ENCODE measurements around the gene IGFBP3. TPM values are rescaled to one million over a fixed set of nuclear protein-coding genes. Genes with fewer than 3 reads are reported as not detected.

The IGFBP3 gene
- total and polyA plus RNA-seq, 2 of the 13 experiments (the other 11 are each of a cell fraction or from before 2014, with no cell fraction given) = 57.5 TPM; not detected in 1

- no peak for TF ChIP-seq ZBTB25 (CRISPR knock-in tag; IDR thresholded peaks at IDR 0.05)
- TF ChIP-seq ZNF678 (CRISPR knock-in tag; IDR thresholded peaks at IDR 0.05) = no peak
- TF ChIP-seq FOXK1 (CRISPR knock-in tag; IDR thresholded peaks at IDR 0.05; ENCODE audit: borderline replicate concordance, low read depth) = no peak
- no peak for TF ChIP-seq ZNF564 (CRISPR knock-in tag; IDR thresholded peaks at IDR 0.05)
- no peak for TF ChIP-seq ZNF276 (CRISPR knock-in tag; IDR thresholded peaks at IDR 0.05; ENCODE audit: low read depth)
- TF ChIP-seq RFX3 (CRISPR knock-in tag; IDR thresholded peaks at IDR 0.05) = no peak
- TF ChIP-seq ZNF510 (CRISPR knock-in tag; IDR thresholded peaks at IDR 0.05; ENCODE audit: low read depth) = no peak
- no peak for TF ChIP-seq ONECUT2 (CRISPR knock-in tag; IDR thresholded peaks at IDR 0.05)
- TF ChIP-seq EEA1 (CRISPR knock-in tag; IDR thresholded peaks at IDR 0.05; ENCODE audit: borderline replicate concordance) = 0 out of 2 replicates have a peak, but pooled peaks have one; percentile 55
- no peak for TF ChIP-seq RBAK (CRISPR knock-in tag; IDR thresholded peaks at IDR 0.05)
- TF ChIP-seq ATF3 (CRISPR knock-in tag; IDR thresholded peaks at IDR 0.05) = no peak
- peak; percentile 80 for TF ChIP-seq ZBTB38 (CRISPR knock-in tag; IDR thresholded peaks at IDR 0.05)
- TF ChIP-seq FIP1L1 (IDR thresholded peaks at IDR 0.05; ENCODE audit: borderline replicate concordance, insufficient read depth, low read depth, low read length) = no peak
- no peak for TF ChIP-seq MAFG (CRISPR knock-in tag; IDR thresholded peaks at IDR 0.05)
- no peak for TF ChIP-seq NFRKB (IDR thresholded peaks at IDR 0.05)
- TF ChIP-seq ZBED4 (CRISPR knock-in tag; IDR thresholded peaks at IDR 0.05; ENCODE audit: borderline replicate concordance) = no peak
- no peak for TF ChIP-seq ZZZ3 (CRISPR knock-in tag; IDR thresholded peaks at IDR 0.05; ENCODE audit: borderline replicate concordance)
- TF ChIP-seq ZNF496 (CRISPR knock-in tag; IDR thresholded peaks at IDR 0.05; ENCODE audit: insufficient replicate concordance) = no peak
- no peak for TF ChIP-seq NR2F6 (IDR thresholded peaks at IDR 0.05)
- TF ChIP-seq NR2F6 (CRISPR knock-in tag; IDR thresholded peaks at IDR 0.05) = no peak
- no peak for TF ChIP-seq DDIT3 (CRISPR knock-in tag; IDR thresholded peaks at IDR 0.05)
- TF ChIP-seq RNF219 (CRISPR knock-in tag; IDR thresholded peaks at IDR 0.05) = no peak
Measured at GRCh38 chr7:45880433-45880860, 40.6 kb downstream of the IGFBP3 start (continued).

All from HepG2 (cell line).